NCI-H2029 treated with DMSO at 0.1 percent for 48 hours (cell line): Measurements from ENCODE around the gene PON3.

ENCODE experiments used
- DNase-seq: peaks from one replicate; lab custom pipeline; 2025; lab: John Stamatoyannopoulos, UW

PON3 gene

GRCh38 chr7:95340491-95340890 lies 55.7 kb downstream of the PON3 start:
- no peak for DNase-seq

GRCh38 chr7:95338832-95339231 lies 57.3 kb downstream of the PON3 start:
- DNase-seq: no peak

GRCh38 chr7:95335093-95335492 lies 61.1 kb downstream of the PON3 start:
- no peak for DNase-seq

GRCh38 chr7:95334447-95334846 lies 61.7 kb downstream of the PON3 start:
- no peak for DNase-seq

GRCh38 chr7:95330961-95331337 lies 65.2 kb downstream of the PON3 start:
- no peak for DNase-seq

- DNase-seq: peak; percentile 14
Measured at GRCh38 chr7:95330204-95330960, 65.8 kb downstream of the PON3 start.

- DNase-seq: no peak
Measured at GRCh38 chr7:95327356-95327755, 68.8 kb downstream of the PON3 start.

- DNase-seq: no peak
Measured at GRCh38 chr7:95324431-95324830, 71.7 kb downstream of the PON3 start, which contains the start of gene PON1. TSS of gene PON1 (minus strand) at chr7:95324532. CDS start at chr7:95324475, 57 bp downstream.

- DNase-seq: no peak
Measured at GRCh38 chr7:95323410-95324129, 72.6 kb downstream of the PON3 start.

- DNase-seq: no peak
Measured at GRCh38 chr7:95322854-95323253, 73.3 kb downstream of the PON3 start.

GRCh38 chr7:95322396-95322795 lies 73.8 kb downstream of the PON3 start:
- no peak for DNase-seq

GRCh38 chr7:95321720-95322119 lies 74.5 kb downstream of the PON3 start:
- DNase-seq: no peak

- DNase-seq: no peak
Measured at GRCh38 chr7:95320651-95321050, 75.5 kb downstream of the PON3 start.

- no peak for DNase-seq
Measured at GRCh38 chr7:95319570-95319969, 76.6 kb downstream of the PON3 start.

GRCh38 chr7:95318501-95319100 lies 77.6 kb downstream of the PON3 start:
- DNase-seq: peak; percentile 47

- no peak for DNase-seq
Measured at GRCh38 chr7:95317966-95318365, 78.2 kb downstream of the PON3 start.

- DNase-seq: no peak
Measured at GRCh38 chr7:95317546-95317945, 78.6 kb downstream of the PON3 start.

- no peak for DNase-seq
Measured at GRCh38 chr7:95316588-95316987, 79.6 kb downstream of the PON3 start.

- DNase-seq: no peak
Measured at GRCh38 chr7:95312561-95312960, 83.6 kb downstream of the PON3 start.

GRCh38 chr7:95311389-95311788 lies 84.8 kb downstream of the PON3 start:
- DNase-seq: no peak

- DNase-seq: no peak
Measured at GRCh38 chr7:95309951-95310350, 86.2 kb downstream of the PON3 start.
